Esophagus mucosa (tissue), 1 donor: ENCODE measurements around the gene ZNF197. TPM values are rescaled to one million over a fixed set of nuclear protein-coding genes. Genes with fewer than 3 reads are reported as not detected.
"Not testable (repeated sequence)": the region's sequence is repeated elsewhere in the genome, so short reads cannot be mapped to it uniquely, and the experiment has no call there.

ENCODE experiments used
- ATAC-seq: fragments of 200-7000 bp; cut with Tn5 transposase; one replicate; pipeline ENCODE4 v1.9.1; 2020
- total RNA-seq: library from RNA; stranded (reverse); gene quantifications from one replicate; pipeline ENCODE4 v1.2.4, GENCODE V29; 2023
- donor health status: DM: yes; HTN: yes; CAD: no.

ZNF197 gene
- total RNA-seq = 7.0 TPM

DNA sequence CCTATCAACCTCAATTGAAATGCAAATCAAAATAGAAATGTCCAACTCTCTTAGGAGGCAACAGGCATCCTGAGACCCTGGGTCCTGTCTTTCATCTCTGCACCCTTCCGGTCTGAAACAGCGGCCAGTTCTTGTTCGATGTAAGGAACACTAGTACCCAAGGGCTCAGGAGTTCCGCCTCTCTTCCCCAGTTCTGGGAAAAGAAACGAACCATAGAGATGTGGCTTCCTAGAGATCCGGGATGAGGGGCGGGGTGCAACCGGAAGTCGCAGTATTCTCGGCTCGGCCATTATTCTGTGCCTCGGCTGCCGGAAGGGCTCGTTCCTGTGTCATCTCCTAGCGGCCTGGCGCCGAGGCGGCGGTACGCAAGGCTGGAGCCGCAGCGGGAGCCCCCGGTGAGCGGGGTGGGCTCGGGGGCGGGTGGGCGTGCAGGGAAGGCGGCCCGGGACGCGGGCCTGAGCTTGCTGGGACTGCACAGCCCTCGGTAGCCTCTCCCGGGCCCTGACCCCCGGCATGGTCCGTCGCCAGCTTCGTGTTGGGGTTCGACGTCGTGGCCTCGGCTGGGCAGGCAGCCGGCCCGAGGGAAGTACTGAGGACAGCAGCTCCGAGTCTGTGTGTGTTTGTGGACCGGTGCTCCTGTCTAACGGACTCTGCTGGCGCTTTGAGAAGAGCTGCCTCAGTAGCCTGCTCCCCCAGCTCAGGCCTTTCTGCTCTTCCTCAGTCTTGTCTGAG is at the start of gene ZNF197:
Gene ZNF197 (plus strand): TSS at position 288 of the 732 bp plus-strand sequence. CDS start 4,119 bp downstream, outside the sequence.
- peak; percentile 94 for ATAC-seq

DNA sequence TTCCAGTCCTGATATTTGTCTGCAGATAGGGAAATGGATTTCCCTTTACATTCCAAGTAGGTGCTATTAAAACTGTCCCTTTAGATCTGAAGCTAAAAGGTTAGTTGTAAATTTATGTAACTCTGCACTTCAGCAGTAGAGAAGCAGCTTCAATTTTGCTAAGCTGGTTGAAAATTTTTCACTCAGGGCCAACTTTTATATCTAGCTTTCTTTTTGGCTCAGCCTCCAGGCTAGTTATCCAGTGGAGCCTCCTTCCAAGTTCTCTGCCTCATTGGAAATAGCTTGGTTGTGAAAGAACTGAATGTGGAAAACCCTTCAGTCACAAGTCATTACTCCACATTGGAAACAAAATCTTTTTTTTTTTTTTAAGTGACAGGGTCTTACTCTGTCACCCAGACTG is 48.2 kb upstream of the ZNF197 start:
- ATAC-seq = no peak

DNA sequence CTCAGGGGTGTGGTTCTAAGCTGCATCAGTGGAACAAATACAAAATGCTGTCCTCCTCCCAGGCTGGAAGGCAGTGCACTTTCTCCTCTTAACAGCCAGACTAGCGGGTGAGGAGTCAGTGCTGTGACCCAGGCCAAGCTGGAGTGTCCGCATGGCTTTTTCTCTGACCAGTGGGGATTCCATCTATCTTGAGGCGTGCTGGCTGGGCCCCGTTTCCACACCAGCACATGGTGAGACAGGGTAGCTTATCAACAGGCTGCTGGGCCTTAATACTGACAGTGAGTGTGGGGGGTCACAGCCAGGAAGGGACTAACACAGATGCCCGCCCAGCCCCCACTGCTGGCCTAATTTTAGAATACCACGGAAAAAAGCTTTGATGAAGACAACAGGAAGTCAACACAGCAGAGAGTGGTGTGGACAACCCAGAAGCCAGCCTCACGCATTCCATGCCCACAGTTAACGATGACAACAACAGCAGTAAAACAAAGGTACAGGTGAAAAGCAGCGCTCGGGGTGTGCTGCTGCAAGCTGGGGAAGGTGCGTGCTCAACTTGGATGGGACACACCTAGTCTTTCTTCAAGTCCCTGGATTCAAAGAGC is 47.4 kb upstream of the ZNF197 start:
- not testable (repeated sequence) for ATAC-seq

- not testable (repeated sequence) for ATAC-seq
Measured at GRCh38 chr3:44578316-44578715, 46.5 kb upstream of the ZNF197 start.

DNA sequence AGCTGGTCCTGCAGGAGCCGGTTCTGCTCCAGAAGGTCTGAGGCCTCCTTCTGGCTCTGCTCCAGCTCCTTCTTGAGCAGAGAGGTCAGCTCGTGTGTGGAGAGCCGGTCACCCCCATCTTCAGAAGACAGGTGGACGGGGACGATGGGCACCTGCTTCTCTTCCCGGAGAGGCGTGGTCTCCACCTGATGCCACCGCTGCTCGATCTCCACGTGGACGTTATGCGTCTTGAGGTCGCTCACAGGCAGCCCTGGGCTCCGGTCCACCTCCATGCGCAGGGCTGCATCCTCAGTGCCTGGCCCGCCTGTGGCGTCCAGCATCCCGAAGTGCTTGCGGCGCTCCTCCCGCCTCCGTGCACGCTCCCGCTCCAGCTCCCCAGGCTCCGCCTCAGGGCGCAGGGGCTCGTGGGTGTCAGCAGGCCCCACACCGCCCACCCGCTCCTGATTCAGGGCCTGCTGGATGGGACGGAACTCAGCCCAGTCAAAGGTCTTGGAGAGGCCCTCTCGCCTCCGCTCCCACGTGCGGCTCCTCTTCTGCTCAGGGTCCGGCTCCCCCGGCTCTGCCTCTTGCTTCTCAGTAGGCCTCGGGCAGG is 45.8 kb upstream of the ZNF197 start:
- not testable (repeated sequence) for ATAC-seq

DNA sequence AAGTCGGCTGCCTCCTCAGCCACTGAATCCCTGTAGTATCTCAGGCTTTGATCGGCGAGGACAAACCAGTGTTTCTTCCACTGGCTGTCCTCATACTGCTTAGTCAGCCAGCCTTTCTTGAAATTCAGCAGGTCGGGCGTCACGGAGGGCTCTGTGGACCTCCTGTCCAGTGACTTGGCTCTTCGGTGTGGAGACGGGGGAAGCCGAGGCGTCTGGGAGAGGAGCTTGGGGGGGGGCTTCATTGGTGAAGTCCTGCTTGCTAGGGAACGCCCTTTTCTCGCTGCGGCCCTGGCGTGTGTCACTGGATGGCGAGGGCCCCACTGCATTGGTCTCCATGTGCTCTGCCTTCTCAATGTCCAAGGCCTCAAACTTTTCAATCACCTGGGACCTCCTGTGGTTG is 45.1 kb upstream of the ZNF197 start:
- ATAC-seq = not testable (repeated sequence)

DNA sequence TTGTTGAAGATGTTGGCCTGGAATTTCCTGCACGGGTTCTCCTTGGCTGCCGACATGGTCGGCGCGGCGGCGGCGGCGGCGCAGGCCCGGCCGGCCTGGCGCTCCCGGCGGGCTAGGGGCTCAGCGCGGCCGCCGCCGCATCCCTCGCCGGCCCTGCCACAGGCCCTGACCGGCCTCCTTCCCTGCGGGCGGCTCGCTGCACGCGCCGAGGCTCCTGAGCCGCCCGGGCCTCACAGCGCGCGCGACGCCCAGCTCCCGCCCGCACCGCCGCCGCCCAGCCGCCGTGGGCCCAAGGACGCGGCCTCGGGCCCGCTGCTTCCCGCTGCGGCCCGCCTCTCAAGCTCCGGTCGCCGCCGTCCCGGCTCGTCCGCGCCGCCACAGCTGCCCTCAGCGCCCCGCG is 43.9 kb upstream of the ZNF197 start:
- not testable (repeated sequence) for ATAC-seq

DNA sequence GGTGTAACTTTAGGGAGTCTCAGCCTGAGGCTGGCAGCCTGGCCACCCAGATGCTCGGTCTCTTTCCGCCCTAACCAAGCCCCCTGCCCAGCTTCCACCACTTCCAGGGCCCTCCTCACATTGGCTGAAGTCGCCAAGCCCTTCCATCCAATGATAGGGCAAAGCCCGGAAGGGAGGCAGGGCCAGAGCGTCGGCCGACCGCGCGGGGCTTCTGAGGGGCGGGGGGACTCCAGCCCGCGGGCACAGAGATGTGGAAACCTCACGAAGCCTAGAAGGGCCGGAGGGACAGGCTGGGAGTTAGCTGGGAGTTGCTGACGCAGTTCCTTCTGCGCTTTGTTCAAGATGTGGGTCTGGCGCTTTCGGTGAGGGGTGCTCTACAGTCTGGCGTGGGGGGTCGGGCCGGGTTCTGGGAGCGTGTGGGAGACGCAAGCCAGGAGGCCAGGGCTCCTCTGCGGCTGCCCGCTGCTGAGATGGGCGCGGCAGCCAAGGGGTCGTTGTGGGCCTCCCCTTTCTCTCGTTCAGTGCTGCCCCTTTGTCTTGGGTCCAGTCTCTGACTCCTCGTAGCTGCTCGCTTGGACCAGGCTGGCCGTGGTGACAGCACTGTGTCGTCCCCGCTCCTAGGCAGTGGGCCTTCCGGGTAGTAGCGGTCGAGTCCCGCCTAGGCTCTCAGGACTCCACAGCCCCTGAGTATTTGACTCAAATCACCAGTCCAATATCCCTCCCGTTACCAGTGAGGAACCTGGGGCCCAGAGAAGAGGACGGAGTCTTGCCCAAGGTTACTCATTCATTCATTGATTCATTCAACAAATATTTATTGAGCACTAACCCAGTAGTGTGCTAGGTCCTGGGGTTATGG is 40.0 kb upstream of the ZNF197 start, which contains the start of gene ZNF660:
Gene ZNF660 (plus strand): TSS at position 319 of the 856 bp plus-strand sequence. CDS start 9,230 bp downstream, outside the sequence.
- ATAC-seq = peak; percentile 58

GRCh38 chr3:44596621-44597020 is 28.2 kb upstream of the ZNF197 start:
- ATAC-seq = no peak

DNA sequence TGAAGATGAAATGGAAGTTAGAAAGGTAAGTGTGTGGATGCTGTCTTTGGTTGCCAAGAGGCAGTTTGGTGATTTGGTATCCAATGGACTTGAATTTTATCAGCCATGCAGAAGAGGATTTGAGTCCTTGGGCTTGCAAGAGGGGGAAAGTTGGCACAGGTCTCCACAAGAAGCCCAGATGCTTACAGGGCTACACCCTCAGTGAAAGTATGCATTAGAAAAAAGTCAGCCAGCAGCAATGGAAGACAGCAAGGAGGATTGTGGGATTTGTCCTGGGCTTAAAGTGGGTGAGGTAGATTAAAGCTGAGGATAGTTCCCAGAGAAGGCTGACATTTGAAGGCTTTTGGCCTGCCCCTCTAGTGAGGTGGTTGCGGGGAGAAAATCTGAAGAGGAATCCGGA is 23.1 kb upstream of the ZNF197 start:
- no peak for ATAC-seq

GRCh38 chr3:44612678-44613077 is 12.2 kb upstream of the ZNF197 start:
- ATAC-seq = no peak

DNA sequence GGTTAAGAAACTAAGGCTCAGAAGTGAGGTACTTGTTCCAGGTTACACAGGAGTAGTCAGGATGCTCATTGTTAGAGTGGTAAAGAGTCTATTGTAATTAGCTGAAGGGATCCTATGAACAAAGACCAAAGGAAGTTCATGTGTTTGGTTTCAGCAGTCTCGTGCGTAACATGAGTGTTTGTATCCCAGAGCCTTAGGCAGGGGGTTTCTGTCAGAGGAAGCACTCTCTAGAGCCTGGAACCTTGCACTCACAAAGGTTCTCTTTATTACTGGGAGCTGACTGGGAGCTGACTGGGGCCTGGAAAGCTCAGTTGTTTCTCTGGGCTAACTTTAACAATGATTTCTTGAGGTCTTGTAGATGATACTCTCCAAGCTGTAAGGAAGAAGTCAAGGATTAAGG is 3.9 kb downstream of the ZNF197 start:
- ATAC-seq = no peak

DNA sequence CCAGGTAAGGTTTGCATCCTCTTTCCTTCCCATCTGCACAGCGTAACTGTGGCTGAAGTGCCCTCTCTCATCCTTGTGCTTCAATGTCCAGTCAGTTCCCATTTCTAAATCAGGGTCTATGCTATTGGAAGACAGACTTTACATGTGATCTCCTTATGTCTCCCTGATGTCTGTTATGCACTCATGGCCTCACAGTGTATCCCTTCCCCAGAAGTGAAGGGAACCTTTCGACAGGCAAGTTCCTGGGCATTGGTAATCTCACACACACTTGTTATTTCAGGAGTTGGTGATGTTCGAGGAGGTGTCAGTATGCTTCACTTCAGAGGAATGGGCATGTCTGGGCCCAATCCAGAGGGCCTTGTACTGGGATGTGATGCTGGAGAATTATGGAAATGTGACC is 7.4 kb downstream of the ZNF197 start:
- no peak for ATAC-seq

DNA sequence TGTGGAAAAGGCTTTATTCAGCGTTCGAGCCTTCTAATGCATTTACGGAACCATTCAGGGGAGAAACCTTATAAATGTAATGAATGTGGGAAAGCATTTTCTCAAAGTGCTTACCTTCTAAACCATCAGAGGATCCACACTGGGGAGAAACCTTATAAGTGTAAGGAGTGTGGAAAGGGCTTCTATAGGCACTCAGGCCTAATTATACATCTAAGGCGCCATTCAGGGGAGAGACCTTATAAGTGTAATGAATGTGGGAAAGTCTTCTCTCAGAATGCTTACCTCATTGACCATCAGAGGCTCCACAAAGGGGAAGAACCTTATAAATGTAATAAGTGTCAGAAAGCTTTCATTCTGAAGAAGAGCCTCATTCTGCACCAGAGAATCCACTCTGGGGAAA is 17.5 kb downstream of the ZNF197 start:
- no peak for ATAC-seq

GRCh38 chr3:44643024-44643423 is 18.2 kb downstream of the ZNF197 start:
- ATAC-seq = no peak

DNA sequence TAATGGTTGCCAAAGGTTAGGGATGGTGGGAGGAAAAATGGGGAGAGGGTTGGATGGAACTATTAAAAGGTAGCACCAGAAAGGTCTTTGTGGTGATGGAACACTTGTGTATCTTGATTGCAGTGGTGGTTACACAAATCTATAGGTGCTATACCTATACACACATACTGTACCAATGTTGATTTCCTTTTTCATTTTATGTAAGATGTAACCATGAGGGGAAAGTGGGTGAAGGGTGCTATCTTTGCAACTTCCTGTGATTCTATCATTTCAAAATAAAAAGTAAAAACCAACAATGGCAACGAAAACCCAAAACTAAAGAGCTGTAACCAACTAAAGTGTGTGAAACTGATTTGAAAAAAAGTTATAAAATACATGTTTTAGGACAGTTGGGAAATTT is 22.9 kb downstream of the ZNF197 start:
- no peak for ATAC-seq

GRCh38 chr3:44648564-44649229 is 23.9 kb downstream of the ZNF197 start, which contains the start of gene ZNF35:
ZNF35 (plus strand) TSS chr3:44648732; CDS start chr3:44651068, 2,336 bp downstream.
- ATAC-seq = peak; percentile 94

- ATAC-seq = no peak
Measured at GRCh38 chr3:44649709-44650108, 24.9 kb downstream of the ZNF197 start.

- no peak for ATAC-seq
Measured at GRCh38 chr3:44654039-44654438, 29.2 kb downstream of the ZNF197 start.

DNA sequence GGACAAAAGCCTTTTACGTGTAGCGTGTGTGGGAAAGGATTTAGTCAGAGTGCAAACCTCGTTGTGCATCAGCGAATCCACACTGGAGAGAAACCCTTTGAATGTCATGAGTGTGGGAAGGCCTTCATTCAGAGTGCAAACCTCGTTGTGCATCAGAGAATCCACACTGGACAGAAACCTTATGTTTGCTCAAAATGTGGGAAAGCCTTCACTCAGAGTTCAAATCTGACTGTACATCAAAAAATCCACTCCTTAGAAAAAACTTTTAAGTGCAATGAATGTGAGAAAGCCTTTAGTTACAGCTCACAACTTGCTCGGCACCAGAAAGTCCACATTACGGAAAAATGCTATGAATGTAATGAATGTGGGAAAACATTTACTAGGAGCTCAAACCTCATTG is 34.2 kb downstream of the ZNF197 start:
- no peak for ATAC-seq

GRCh38 chr3:44659434-44659833 is 34.6 kb downstream of the ZNF197 start:
- ATAC-seq = no peak

- ATAC-seq = no peak
Measured at GRCh38 chr3:44661189-44661588, 36.4 kb downstream of the ZNF197 start.
